Inflammatory macrophage treated with lipopolysaccharide for 1 hour (primary cell): ENCODE results near the gene SLCO6A1.
A peak's percentile ranks its signal among the peaks of the same experiment; 100 is the strongest.
"Not testable (repeated sequence)": the region's sequence is repeated elsewhere in the genome, so short reads cannot be mapped to it uniquely, and the experiment has no call there.

Experiments used
- DNase-seq, 2 donors: peaks; one replicate each; pipeline ENCODE4 v3.0.0-alpha.2; 2020 to 2022

SLCO6A1 gene, protein sequence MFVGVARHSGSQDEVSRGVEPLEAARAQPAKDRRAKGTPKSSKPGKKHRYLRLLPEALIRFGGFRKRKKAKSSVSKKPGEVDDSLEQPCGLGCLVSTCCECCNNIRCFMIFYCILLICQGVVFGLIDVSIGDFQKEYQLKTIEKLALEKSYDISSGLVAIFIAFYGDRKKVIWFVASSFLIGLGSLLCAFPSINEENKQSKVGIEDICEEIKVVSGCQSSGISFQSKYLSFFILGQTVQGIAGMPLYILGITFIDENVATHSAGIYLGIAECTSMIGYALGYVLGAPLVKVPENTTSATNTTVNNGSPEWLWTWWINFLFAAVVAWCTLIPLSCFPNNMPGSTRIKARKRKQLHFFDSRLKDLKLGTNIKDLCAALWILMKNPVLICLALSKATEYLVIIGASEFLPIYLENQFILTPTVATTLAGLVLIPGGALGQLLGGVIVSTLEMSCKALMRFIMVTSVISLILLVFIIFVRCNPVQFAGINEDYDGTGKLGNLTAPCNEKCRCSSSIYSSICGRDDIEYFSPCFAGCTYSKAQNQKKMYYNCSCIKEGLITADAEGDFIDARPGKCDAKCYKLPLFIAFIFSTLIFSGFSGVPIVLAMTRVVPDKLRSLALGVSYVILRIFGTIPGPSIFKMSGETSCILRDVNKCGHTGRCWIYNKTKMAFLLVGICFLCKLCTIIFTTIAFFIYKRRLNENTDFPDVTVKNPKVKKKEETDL

DNA sequence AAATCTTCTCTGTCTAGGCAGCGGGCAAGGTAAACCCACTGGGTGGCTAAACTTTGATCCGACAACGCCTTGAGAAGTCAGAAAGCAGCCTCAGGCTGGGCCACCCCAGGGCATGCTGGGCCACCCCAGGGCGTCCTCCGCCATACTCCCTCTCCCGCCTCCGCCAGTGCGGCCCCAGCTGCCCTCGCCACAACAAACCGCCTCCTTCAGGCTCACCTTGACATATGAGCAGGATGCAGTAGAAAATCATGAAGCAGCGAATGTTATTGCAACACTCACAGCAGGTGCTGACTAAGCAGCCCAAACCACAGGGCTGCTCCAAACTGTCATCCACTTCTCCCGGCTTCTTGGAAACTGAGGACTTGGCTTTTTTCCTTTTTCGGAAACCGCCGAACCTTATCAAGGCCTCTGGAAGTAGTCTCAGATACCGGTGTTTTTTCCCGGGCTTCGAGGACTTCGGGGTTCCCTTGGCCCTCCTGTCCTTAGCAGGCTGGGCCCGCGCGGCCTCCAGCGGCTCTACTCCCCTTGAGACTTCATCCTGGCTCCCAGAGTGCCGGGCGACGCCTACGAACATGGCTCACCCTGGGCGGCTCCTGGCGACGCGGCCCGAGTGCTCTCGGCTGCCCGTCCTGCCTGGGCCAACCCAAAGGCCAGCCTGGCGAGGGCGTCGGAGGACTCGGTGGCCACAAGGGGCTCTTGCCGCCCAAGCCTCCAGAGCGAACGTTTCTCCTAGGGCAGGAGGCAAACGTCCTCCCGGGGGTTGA is at the start of gene SLCO6A1:
Gene SLCO6A1, minus strand, starts transcription at position 731 of the 764 bp plus-strand sequence. Its CDS starts 157 bp downstream, at position 574.
- DNase-seq = no peak

GRCh38 chr5:102547141-102548035 is 48.6 kb upstream of the SLCO6A1 start:
- peak; percentile 27 for DNase-seq

GRCh38 chr5:102545175-102545574 is 46.4 kb upstream of the SLCO6A1 start:
- DNase-seq = no peak

DNA sequence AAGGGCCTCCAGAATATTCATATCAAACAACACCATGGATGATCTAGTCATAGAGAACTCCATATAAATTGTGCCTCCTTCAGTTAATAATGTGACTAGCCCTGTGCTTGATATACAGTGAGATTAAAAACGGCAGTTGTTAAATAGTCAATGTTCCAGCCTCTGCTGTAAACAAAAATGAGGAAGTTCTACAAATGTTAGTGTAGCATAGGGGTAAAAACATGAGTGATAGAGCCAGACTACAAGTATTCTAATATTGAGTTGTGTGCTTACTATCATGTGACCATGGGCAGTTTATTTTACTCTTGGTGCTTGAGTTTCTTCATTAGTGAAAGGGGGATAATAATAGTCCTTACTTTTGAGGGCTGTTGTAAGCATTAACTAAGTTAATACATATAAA is 43.3 kb upstream of the SLCO6A1 start:
- peak in 1 of 2 donors; percentile 18 for DNase-seq

- no peak for DNase-seq
These were observed 41.4 kb upstream of the SLCO6A1 start for GRCh38 chr5:102539996-102540728.

DNA sequence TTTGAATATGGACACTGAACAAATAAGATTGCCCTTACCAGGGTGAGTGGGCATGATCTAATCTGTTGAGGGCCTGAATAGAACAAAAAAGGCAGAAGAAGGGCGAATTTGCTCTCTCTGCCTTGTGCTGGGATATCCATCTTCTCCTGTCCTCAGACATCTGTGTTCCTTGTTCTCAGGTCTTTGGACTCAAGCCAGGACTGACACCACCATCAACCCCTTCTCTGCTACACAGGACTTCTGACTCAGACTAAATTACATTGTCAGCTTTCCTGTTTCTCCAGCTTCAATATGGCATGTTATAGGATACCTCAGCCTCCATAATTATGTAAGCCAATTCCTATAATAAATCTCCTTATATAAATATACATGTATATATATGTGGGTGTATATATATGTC is 40.8 kb upstream of the SLCO6A1 start:
- DNase-seq = no peak

DNA sequence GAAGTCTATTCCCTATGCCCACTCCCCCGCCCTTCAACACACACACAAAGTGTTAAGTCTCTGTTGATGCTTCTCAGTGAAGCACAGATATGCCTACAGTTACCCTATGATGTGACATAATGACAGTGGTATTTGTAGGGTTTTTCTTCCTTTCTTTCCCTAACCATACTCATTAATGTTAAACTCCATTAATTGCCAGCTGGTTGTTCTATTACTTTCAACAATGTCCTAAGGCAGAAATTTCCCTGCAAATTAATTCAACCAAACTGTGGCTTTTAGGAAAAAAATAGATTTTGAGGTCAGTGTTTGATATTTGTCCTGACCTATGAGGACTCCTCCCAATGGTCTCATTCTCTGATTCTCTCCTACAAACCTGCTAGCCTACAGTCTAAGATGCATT is 38.2 kb upstream of the SLCO6A1 start:
- DNase-seq = no peak

DNA sequence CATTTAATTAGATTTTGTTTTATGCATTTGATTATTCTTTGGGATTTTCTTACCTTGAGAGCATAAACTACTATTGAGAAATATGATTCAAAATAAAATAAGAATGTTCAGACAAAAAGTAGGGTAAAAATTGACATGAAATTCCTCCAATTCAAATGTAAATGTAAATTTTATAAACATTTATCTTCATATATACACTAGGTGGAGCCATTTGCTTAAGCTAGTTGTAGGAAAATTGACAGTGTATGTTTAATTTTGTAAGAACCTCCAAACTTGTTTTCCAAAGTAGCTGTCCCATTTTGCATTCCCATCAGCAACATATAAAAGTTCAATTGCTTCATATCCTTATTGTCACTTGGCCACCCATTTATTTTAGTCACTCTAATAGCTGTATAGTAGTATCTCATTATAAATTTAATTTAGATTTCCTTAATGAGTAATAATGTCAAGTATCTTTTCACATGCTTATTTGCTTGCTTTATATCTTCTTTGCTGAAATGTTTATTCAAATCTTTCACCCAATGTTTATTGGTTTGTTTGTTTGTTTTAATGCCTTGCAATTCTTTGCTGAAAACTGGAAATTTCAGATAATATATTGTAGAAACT is 37.6 kb upstream of the SLCO6A1 start:
- peak; percentile 16 to 32 for DNase-seq

GRCh38 chr5:102532123-102532522 is 33.3 kb upstream of the SLCO6A1 start:
- no peak for DNase-seq

DNA sequence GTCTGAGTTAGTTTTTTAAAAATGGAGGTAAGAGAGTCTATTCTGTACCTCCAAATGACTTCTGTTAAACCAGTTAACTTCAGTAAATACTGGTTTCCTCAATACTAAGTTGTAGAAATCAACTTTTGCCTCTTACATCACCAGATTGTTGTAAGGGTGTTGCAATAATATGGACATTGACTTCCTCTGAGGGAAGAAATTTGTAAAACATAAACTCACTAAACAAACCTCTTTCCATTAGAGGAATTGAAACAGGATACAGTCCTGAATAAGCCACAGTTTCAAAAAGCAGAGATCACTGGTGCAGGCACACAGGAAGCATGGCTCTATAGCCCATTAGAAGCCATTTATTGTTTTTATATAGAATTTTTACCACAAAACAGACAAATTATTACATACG is 32.7 kb upstream of the SLCO6A1 start:
- peak; percentile 87 to 93 for DNase-seq

DNA sequence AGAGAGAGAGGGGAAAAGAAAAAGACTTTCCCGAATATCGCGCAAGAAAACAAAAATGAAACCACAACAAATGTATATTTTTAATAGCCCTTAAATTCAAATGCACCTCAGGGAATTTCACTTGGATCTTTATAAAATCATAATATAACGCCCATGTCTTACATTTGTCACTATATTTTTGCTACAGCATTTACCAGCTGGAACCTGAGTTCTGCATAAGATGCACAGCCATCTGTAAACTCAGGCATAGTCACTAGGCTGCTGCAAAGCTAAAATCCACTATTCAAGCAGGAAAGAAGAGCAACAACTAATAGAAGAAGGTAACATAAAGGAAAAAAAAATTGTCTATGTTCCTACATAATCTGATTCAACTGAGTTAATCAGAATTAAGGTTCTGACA is 30.6 kb upstream of the SLCO6A1 start:
- DNase-seq = no peak

DNA sequence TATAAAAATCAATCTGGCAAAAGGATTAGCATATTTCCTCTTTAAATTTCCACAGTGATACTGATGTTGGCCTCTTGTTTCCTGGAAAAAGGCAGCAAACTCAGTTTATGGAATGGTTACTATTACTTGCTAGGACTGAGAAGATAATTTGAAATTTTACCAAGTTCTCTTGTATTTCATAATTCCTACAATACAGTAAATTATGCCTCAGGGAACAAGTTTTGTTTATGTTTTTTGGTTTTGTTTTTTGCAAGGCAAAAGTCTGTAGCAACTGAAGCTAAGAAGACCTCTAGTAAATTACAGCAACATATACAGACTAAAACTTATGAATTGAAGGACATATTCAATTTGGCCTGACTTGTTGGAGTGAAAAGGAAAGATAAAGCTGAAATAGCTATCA is 30.2 kb upstream of the SLCO6A1 start:
- no peak for DNase-seq

DNA sequence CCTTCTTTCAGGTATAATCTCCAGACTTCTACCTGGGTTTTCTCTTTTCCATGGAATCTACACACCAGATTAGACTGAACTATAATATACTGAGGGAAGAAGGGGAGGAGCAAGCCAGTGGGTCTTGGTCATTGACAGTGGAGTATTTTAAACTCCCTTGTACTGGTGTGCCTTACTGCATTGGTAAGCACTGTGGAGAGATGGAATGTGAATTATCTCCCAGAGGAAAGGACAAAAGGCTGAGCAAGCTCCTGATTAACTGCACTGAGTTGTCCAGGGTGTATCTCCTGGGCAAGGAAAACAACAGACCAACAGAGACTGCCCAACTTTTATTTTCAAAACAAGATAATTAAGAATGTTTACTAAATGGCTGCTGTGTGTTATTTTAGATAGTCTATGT is 29.8 kb upstream of the SLCO6A1 start:
- DNase-seq = no peak

DNA sequence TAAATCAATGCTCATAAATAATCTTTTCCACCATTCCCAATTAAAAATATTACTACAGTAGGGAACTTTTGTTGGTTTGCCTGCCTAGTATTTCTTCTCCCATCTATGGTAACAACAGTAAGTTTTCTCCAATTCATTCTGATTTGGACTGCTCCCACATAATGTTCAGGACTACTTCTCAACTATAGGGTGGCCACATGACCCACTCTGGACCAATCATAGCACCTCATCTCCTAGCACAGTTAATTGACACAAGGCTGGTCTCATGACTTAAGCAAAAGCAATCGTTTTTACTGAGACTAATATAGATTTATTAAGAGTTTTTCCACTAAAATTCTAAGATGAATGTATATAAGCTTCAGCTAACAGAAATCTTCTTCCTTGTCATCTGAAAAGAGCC is 28.7 kb upstream of the SLCO6A1 start:
- DNase-seq = no peak

GRCh38 chr5:102523541-102524175 is 24.9 kb upstream of the SLCO6A1 start:
- peak; percentile 28 to 66 for DNase-seq

DNA sequence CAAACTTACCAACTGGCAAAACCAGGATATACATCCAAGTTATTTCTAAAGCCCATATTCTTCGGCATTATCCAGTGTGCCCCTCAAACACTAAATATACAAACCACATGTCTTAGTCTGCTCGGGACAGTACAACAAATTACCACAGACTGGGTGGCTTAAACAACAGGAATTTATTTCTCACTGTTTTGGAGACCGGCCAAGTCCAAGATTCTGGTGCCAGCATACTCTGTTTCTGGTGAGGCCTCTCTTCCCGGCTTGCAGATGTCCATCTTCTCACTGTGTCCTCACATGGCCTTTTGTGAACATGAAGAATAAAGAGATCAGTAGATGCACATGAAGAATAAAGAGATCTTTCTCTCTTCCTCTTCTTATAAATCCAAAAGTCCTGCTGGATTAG is 12.9 kb upstream of the SLCO6A1 start:
- no peak for DNase-seq

DNA sequence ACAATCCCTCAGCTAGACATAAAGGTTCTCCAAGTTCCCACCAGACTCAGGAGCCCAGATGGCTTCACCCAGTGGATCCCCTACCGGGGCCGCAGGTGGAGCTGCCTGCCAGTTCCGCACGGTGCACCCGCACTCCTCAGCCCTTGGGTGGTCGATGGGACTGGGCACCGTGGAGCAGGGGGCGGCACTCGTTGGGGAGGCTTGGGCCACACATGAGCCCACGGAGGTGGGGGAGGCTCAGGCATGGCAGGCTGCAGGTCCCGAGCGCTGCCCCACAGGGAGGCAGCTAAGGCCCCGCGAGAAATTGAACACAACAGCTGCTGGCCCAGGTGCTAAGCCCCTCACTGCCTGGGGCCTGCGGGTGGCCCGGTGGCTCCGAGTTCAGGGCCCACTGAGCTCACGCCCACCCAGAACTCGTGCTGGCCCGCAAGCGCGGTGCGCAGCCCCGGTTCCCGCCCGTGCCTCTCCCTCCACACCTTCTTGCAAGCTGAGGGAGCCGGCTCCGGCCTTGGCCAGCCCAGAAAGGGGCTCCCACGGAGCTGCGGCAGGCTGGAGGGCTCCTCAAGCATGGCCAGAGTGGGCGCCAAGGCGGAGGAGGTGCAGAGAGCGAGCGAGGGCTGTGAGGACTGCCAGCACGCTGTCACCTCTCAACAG is 7.4 kb downstream of the SLCO6A1 start:
- DNase-seq = not testable (repeated sequence)

DNA sequence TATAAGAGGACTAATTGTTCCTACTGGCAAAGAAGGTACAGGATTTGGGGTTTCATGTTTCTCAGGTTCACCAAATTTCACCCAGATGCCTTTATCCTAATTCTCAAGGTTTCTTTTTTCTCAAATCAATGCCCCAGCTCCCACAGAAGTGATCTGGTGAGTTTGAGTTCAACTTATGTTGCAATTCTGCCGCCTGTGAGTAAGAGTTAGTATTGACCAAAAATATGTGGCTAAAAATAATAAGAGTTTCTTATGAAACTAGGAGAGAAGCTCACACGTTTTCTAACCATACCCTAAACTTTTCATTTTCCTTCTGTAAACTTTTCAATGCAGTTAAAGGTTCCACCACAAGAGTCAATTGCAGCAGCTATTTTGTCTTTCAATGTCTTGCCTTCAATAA is 15.1 kb downstream of the SLCO6A1 start:
- DNase-seq = peak; percentile 2 to 10

GRCh38 chr5:102481054-102481715 is 17.6 kb downstream of the SLCO6A1 start:
- DNase-seq = peak; percentile 7 to 13

DNA sequence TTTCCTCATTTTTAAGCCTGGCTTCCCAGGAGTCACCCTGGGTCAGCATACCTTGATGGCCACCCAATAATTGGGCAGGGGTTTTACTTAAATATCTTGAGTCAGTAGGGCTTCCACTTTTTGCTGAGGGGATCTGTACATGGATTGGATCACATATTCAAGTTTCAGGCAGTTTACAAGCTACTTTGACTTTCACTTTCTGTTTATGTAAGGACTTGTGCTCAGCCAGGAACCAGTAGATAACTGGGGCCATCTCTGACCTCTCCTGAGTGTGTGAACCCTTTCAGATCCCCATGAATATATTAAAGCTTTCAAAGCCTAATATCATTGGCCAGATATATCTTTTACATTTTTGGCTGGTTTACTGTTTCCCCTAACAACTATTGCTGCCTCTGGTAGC is 45.1 kb downstream of the SLCO6A1 start:
- peak in 1 of 2 donors; percentile 6 for DNase-seq
